ENCODE measurements around the gene NUDCD2. TPM values are rescaled to one million over a fixed set of nuclear protein-coding genes. Genes with fewer than 3 reads are reported as not detected.
A peak's percentile ranks its signal among the peaks of the same experiment; 100 is the strongest.
"Not testable (repeated sequence)": the region's sequence is repeated elsewhere in the genome, so short reads cannot be mapped to it uniquely, and the experiment has no call there.

Gene NUDCD2
- polyA plus RNA-seq, 4 donors: 4.1 to 22.2 (median 7.6) TPM

GRCh38 chr5:163408311-163408923, 51.5 kb downstream of the NUDCD2 start:
- FAIRE-seq: no peak
- Histone ChIP-seq H3K27ac (ENCODE audit: low read depth in 1 of 3, low read length in 2 of 3) (no peak overlapping the region), H3K4me3 (ENCODE audit: low read depth in 1 of 3, low read length in 3 of 3) (no peak overlapping the region)

DNA sequence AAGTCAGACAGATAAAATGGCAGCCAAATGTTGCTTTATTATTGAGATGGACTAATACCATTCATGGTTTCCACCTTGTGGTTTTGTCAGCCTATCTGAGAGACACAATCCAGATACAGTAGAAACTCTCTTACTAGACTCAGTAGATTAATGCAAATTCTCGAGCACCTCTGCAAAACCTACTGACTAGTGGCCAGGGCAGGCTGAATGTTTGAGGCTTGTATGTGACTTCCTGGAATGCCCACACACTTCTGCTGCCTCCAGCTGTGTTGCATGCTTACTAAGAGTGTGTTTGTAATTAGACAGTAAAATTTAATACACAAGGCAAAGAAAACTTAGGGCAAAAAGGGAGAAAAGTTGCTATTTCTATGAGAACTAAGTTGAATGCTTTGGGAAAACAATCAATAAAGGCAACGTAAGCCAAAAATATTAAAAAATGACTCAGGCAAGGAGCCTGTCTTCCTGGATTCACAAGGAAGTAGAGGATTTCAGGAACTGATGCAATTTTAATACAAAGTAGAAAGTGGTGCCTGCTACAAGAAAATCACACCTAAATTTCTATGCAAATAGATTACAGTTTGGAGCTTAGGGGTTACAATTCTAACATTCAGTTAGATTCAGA, 52.8 kb downstream of the NUDCD2 start:
- Histone ChIP-seq H3K36me3 (ENCODE audit: control insufficient read depth in 3 of 3, insufficient read depth in 2 of 3, low read depth in 1 of 3, low read length in 3 of 3) (no peaks in the 10 kb centered on the region), H3K4me1 (ENCODE audit: control insufficient read depth in 3 of 3, insufficient read depth in 2 of 3, low read depth in 1 of 3, low read length in 2 of 3) (peaks cover 0 to 8% (median 0%) of the 10 kb centered on the region in 3 donors), H3K27me3 (ENCODE audit: control insufficient read depth in 3 of 3, insufficient read depth in 3 of 3, low read length in 3 of 3) (no peaks in the 10 kb centered on the region), H3K4me3 (ENCODE audit: low read depth in 1 of 3, low read length in 3 of 3) (no peak overlapping the region), H3K27ac (ENCODE audit: low read depth in 1 of 3, low read length in 2 of 3) (no peak overlapping the region), H3K9me3 (ENCODE audit: control insufficient read depth in 2 of 2, insufficient read depth in 1 of 2, low read depth in 1 of 2, low read length in 1 of 2) (no peaks in the 10 kb centered on the region)
- WGBS, 3 donors: 41 to 60% (median 57%) methylated on average over 2 of the region's 2 CpGs
- DNase-seq: no peak
- no peak for FAIRE-seq

More at GRCh38 chr5:163408311-163408923, 51.5 kb downstream of the NUDCD2 start:
- peak; percentile 54 to 68 for DNase-seq
- peaks cover 0 to 8% (median 0%) of the 10 kb centered on the region in 3 donors for H3K4me1 ChIP-seq (ENCODE audit: control insufficient read depth in 3 of 3, insufficient read depth in 2 of 3, low read depth in 1 of 3, low read length in 2 of 3)
- peaks cover 0 to 2% (median 0%) of the 10 kb centered on the region in 3 donors for H3K27me3 ChIP-seq (ENCODE audit: control insufficient read depth in 3 of 3, insufficient read depth in 3 of 3, low read length in 3 of 3)
- H3K9me3 ChIP-seq (ENCODE audit: control insufficient read depth in 2 of 2, insufficient read depth in 1 of 2, low read depth in 1 of 2, low read length in 1 of 2): no peaks in the 10 kb centered on the region
- no peaks in the 10 kb centered on the region for H3K36me3 ChIP-seq (ENCODE audit: control insufficient read depth in 3 of 3, insufficient read depth in 2 of 3, low read depth in 1 of 3, low read length in 3 of 3)
- WGBS, 3 donors: 12% methylated on average over 9 of the region's 9 CpGs

DNA sequence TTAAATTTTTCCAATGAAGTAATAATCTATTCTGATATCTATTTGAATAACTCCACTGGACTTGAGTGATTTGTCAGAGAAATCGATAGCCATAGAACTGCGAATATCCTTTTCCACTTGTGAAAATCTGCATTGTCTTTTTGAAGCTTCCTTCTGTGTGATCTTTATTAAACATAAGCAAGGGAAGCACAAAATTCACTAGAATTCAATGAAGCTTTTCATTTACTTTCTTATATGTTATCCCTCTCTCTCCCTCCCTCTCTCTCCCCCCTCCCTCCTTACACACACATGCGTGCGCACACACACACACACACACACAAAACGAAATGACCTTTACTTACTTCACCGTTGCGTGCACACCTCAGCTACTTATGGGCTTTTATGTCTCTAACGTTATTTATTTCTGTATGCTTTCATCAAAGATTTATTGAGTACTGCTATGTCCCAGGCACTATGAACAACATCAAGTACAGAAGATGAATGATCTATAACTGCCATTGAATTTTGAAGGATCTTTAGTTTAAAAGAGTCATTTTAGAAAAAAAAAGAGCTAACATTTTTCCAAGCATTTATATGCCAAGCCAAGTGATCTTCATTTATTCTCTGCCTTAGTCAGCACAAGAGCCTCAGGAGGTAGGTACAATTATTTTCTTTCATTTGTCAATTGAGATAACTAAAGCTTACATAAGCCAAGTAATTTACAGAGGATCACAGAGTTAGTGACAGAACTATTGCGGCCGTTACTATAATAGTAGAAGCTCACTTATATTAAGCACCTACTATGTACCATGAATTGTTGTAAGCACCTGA, 55.3 kb downstream of the NUDCD2 start:
- H3K4me3 ChIP-seq (ENCODE audit: low read depth in 1 of 3, low read length in 3 of 3): no peak overlapping the region
- peaks cover 0 to 6% (median 0%) of the 10 kb centered on the region in 3 donors for H3K4me1 ChIP-seq (ENCODE audit: control insufficient read depth in 3 of 3, insufficient read depth in 2 of 3, low read depth in 1 of 3, low read length in 2 of 3)
- no peak for FAIRE-seq
- H3K36me3 ChIP-seq (ENCODE audit: control insufficient read depth in 3 of 3, insufficient read depth in 2 of 3, low read depth in 1 of 3, low read length in 3 of 3): no peaks in the 10 kb centered on the region
- WGBS, 3 donors: 80% methylated on average over 10 of the region's 10 CpGs
- H3K27me3 ChIP-seq (ENCODE audit: control insufficient read depth in 3 of 3, insufficient read depth in 3 of 3, low read length in 3 of 3): no peaks in the 10 kb centered on the region
- no peaks in the 10 kb centered on the region for H3K9me3 ChIP-seq (ENCODE audit: control insufficient read depth in 2 of 2, insufficient read depth in 1 of 2, low read depth in 1 of 2, low read length in 1 of 2)
- no peak for DNase-seq
- no peak overlapping the region for H3K27ac ChIP-seq (ENCODE audit: low read depth in 1 of 3, low read length in 2 of 3)

DNA sequence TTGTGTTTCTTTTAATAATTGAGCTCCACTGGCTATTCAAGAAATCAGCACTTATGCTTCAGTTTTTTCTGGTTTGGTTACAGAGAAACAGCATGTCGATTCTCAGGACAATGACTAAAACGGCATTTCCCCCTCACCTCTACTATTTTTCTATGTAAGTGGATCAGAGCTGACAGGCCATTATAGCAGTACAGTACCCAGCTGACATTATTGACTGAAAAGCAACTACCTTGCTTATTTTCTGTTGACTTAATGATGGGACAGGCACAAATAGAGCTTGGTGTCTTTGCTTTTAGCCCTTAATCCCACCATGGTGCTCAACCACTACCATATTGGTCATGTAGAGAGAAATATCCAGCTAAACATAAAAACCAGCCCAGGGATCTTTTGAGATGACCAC, 57.9 kb downstream of the NUDCD2 start:
- 76 to 82% (median 81%) methylated on average over 2 of the region's 2 CpGs for WGBS, 3 donors
- no peak for FAIRE-seq
- Histone ChIP-seq H3K4me1 (ENCODE audit: control insufficient read depth in 3 of 3, insufficient read depth in 2 of 3, low read depth in 1 of 3, low read length in 2 of 3) (peaks cover 0 to 2% (median 0%) of the 10 kb centered on the region in 3 donors), H3K27me3 (ENCODE audit: control insufficient read depth in 3 of 3, insufficient read depth in 3 of 3, low read length in 3 of 3) (no peaks in the 10 kb centered on the region), H3K27ac (ENCODE audit: low read depth in 1 of 3, low read length in 2 of 3) (no peak overlapping the region), H3K9me3 (ENCODE audit: control insufficient read depth in 2 of 2, insufficient read depth in 1 of 2, low read depth in 1 of 2, low read length in 1 of 2) (no peaks in the 10 kb centered on the region), H3K36me3 (ENCODE audit: control insufficient read depth in 3 of 3, insufficient read depth in 2 of 3, low read depth in 1 of 3, low read length in 3 of 3) (no peaks in the 10 kb centered on the region), H3K4me3 (ENCODE audit: low read depth in 1 of 3, low read length in 3 of 3) (no peak overlapping the region)
- no peak for DNase-seq

GRCh38 chr5:163401271-163401670, 58.6 kb downstream of the NUDCD2 start:
- Histone ChIP-seq H3K4me1 (ENCODE audit: control insufficient read depth in 3 of 3, insufficient read depth in 2 of 3, low read depth in 1 of 3, low read length in 2 of 3) (peaks cover 0 to 5% (median 0%) of the 10 kb centered on the region in 3 donors), H3K4me3 (ENCODE audit: low read depth in 1 of 3, low read length in 3 of 3) (no peak overlapping the region), H3K27ac (ENCODE audit: low read depth in 1 of 3, low read length in 2 of 3) (no peak overlapping the region), H3K36me3 (ENCODE audit: control insufficient read depth in 3 of 3, insufficient read depth in 2 of 3, low read depth in 1 of 3, low read length in 3 of 3) (no peaks in the 10 kb centered on the region), H3K9me3 (ENCODE audit: control insufficient read depth in 2 of 2, insufficient read depth in 1 of 2, low read depth in 1 of 2, low read length in 1 of 2) (no peaks in the 10 kb centered on the region), H3K27me3 (ENCODE audit: control insufficient read depth in 3 of 3, insufficient read depth in 3 of 3, low read length in 3 of 3) (no peaks in the 10 kb centered on the region)
- WGBS, 3 donors: 76 to 94% (median 87%) methylated on average over 4 of the region's 4 CpGs
- DNase-seq: no peak
- no peak for FAIRE-seq

GRCh38 chr5:163399923-163400322, 60.0 kb downstream of the NUDCD2 start:
- no peak for FAIRE-seq
- DNase-seq: no peak
- H3K9me3 ChIP-seq (ENCODE audit: control insufficient read depth in 2 of 2, insufficient read depth in 1 of 2, low read depth in 1 of 2, low read length in 1 of 2): no peaks in the 10 kb centered on the region
- H3K4me1 ChIP-seq (ENCODE audit: control insufficient read depth in 3 of 3, insufficient read depth in 2 of 3, low read depth in 1 of 3, low read length in 2 of 3): peaks cover 0 to 5% (median 0%) of the 10 kb centered on the region in 3 donors
- no peaks in the 10 kb centered on the region for H3K36me3 ChIP-seq (ENCODE audit: control insufficient read depth in 3 of 3, insufficient read depth in 2 of 3, low read depth in 1 of 3, low read length in 3 of 3)
- H3K27ac ChIP-seq (ENCODE audit: low read depth in 1 of 3, low read length in 2 of 3): no peak overlapping the region
- no peak overlapping the region for H3K4me3 ChIP-seq (ENCODE audit: low read depth in 1 of 3, low read length in 3 of 3)
- WGBS, 3 donors: 71 to 86% (median 75%) methylated on average over 4 of the region's 4 CpGs
- H3K27me3 ChIP-seq (ENCODE audit: control insufficient read depth in 3 of 3, insufficient read depth in 3 of 3, low read length in 3 of 3): no peaks in the 10 kb centered on the region

- FAIRE-seq (no peak), DNase-seq (peak; percentile 39 to 75)
- Histone ChIP-seq H3K4me1 (ENCODE audit: control insufficient read depth in 3 of 3, insufficient read depth in 2 of 3, low read depth in 1 of 3, low read length in 2 of 3) (peaks cover 0 to 5% (median 0%) of the 10 kb centered on the region in 3 donors), H3K36me3 (ENCODE audit: control insufficient read depth in 3 of 3, insufficient read depth in 2 of 3, low read depth in 1 of 3, low read length in 3 of 3) (no peaks in the 10 kb centered on the region), H3K9me3 (ENCODE audit: control insufficient read depth in 2 of 2, insufficient read depth in 1 of 2, low read depth in 1 of 2, low read length in 1 of 2) (no peaks in the 10 kb centered on the region), H3K4me3 (ENCODE audit: low read depth in 1 of 3, low read length in 3 of 3) (no peak overlapping the region), H3K27ac (ENCODE audit: low read depth in 1 of 3, low read length in 2 of 3) (peak overlapping the region in 1 of 3 donors; percentile 46), H3K27me3 (ENCODE audit: control insufficient read depth in 3 of 3, insufficient read depth in 3 of 3, low read length in 3 of 3) (no peaks in the 10 kb centered on the region)
Observed at GRCh38 chr5:163397354-163397753, 62.5 kb downstream of the NUDCD2 start.

DNA sequence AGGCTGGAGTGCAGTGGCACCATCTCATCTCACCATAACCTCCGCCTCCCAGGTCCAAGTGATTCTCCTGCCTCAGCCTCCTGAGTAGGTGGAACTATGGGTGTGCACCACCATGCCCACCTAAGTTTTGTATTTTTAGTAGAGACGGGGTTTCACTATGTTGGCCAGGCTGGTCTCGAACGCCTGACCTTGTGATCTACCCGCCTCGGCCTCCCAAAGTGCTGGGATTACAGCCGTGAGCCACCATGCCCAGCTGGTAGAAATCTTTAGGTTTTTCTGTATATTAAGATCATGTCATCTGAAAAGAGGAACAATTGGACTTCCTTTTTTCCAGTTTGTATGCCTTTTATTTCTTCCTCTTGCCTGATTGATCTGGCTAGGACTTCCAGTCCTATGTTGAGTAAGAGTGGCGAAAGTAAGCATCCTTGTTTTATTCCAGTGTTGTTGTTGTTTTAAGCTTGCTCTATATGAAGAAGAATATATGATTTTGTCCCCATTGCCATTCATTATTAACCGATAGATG, 63.0 kb downstream of the NUDCD2 start:
- not testable (repeated sequence) for H3K4me1 ChIP-seq (ENCODE audit: control insufficient read depth in 3 of 3, insufficient read depth in 2 of 3, low read depth in 1 of 3, low read length in 2 of 3); H3K36me3 ChIP-seq (ENCODE audit: control insufficient read depth in 3 of 3, insufficient read depth in 2 of 3, low read depth in 1 of 3, low read length in 3 of 3)
- 71 to 79% (median 74%) methylated on average over 9 of the region's 9 CpGs for WGBS, 3 donors

More for the DNA sequence above, 63.0 kb downstream of the NUDCD2 start:
- H3K27ac ChIP-seq (ENCODE audit: low read depth in 1 of 3, low read length in 2 of 3): peak overlapping the region in 1 of 3 donors; percentile 46
- DNase-seq; H3K9me3 ChIP-seq (ENCODE audit: control insufficient read depth in 2 of 2, insufficient read depth in 1 of 2, low read depth in 1 of 2, low read length in 1 of 2); FAIRE-seq; H3K27me3 ChIP-seq (ENCODE audit: control insufficient read depth in 3 of 3, insufficient read depth in 3 of 3, low read length in 3 of 3); H3K4me3 ChIP-seq (ENCODE audit: low read depth in 1 of 3, low read length in 3 of 3): not testable (repeated sequence)

All from small intestine (tissue), 7 donors.